SH-SY5Y (cell line): Measurements from ENCODE around the gene WDR91.

Source experiments
- GATA2 ChIP-seq: IDR thresholded peaks from 2 replicates; pipeline ENCODE4 v1.6.1; 2011; ENCODE audit warnings: mild to moderate bottlenecking, low read depth, low read length
- GATA3 ChIP-seq: IDR thresholded peaks from 2 replicates; pipeline ENCODE4 v1.6.1; 2011; ENCODE audit warnings: low read depth, mild to moderate bottlenecking, low read length, moderate library complexity

GRCh38 chr7:135177028-135177696 lies 34.2 kb downstream of the WDR91 start:
- TF ChIP-seq GATA2 (no peak), GATA3 (no peak)
